Subcutaneous adipose tissue (tissue), 4 donors: ENCODE data around the gene CD180. TPM values are rescaled to one million over a fixed set of nuclear protein-coding genes. Genes with fewer than 3 reads are reported as not detected.

Source experiments
- CTCF ChIP-seq: fragments of 450-650 bp; IDR thresholded peaks from one replicate; pipeline ENCODE4 v1.5.1; 2016; ENCODE audit warnings: low read depth, mild to moderate bottlenecking, control low read depth, antibody characterized with exemption, moderate library complexity
- total RNA-seq, 4 donors: library from RNA; depleted of rRNA; stranded (reverse); fragments of >200 nt; gene quantifications; one replicate each; pipeline ENCODE4 v1.1.0, GENCODE V29; 2016

Gene CD180
- total RNA-seq, 4 donors from 2014 or later = 0.75 to 11.0 (median 3.2) TPM

GRCh38 chr5:67189079-67189354, 7.6 kb downstream of the CD180 start:
- TF ChIP-seq CTCF = no peak

- no peak for TF ChIP-seq CTCF
Measured at GRCh38 chr5:67188274-67189078, 8.1 kb downstream of the CD180 start.

GRCh38 chr5:67187006-67187715, 9.4 kb downstream of the CD180 start:
- TF ChIP-seq CTCF = no peak

- no peak for TF ChIP-seq CTCF
Measured at GRCh38 chr5:67183859-67184258, 12.7 kb downstream of the CD180 start.

- TF ChIP-seq CTCF = no peak
Measured at GRCh38 chr5:67182301-67182790, 14.3 kb downstream of the CD180 start.

GRCh38 chr5:67181648-67182221, 14.9 kb downstream of the CD180 start:
- no peak for TF ChIP-seq CTCF

- no peak for TF ChIP-seq CTCF
Measured at GRCh38 chr5:67179697-67180361, 16.8 kb downstream of the CD180 start.
